ENCODE measurements around the gene SSH2.

DNA sequence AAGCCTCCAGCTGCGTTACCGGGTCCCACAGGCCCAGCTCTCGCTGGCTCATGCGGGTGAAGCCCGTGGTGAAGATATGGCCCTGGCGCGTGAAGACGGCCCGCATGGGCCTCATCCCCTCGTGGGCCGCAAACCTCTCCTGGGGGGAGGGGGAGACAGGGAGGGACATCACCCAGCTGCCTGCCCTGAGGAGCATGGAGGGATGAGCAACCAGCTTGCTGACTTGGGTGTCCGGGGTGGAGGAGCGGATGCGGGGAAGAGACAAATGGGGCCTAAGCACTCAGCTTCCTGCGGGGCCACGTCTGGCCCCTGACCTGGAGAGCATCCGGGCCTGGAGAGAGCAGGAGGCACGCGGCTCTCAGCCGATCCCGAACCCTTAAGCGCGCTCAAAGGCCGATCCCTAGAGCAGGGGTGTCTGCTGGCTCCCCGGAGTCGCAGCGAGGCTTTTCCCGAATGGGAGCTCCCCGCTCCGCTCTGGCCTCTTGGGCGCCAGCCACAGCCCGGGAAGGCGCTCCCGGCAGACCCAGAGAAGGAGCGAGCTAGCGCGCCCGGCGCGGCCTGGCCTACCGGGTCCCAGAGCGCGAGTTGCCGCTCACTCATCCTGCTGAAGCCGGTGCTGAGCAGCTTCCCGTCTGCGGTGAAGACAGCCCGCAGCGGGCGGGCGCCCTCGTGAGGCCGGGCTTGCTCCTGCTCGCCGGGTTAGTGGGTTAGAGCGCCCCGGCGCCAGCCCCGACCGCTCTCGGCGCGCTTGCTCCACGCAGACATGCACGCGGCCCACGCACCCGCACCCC lies 312.4 kb downstream of the SSH2 start:
- TF ChIP-seq, protein P1, sequence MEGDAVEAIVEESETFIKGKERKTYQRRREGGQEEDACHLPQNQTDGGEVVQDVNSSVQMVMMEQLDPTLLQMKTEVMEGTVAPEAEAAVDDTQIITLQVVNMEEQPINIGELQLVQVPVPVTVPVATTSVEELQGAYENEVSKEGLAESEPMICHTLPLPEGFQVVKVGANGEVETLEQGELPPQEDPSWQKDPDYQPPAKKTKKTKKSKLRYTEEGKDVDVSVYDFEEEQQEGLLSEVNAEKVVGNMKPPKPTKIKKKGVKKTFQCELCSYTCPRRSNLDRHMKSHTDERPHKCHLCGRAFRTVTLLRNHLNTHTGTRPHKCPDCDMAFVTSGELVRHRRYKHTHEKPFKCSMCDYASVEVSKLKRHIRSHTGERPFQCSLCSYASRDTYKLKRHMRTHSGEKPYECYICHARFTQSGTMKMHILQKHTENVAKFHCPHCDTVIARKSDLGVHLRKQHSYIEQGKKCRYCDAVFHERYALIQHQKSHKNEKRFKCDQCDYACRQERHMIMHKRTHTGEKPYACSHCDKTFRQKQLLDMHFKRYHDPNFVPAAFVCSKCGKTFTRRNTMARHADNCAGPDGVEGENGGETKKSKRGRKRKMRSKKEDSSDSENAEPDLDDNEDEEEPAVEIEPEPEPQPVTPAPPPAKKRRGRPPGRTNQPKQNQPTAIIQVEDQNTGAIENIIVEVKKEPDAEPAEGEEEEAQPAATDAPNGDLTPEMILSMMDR (IDR thresholded peaks at IDR 0.05 in 4 of 5, conservative IDR thresholded peaks at IDR 0.05 in 1 of 5) = peak in 3 of 5 experiments; percentile 44 to 59 (median 51)
- TF ChIP-seq POLR2A (IDR thresholded peaks at IDR 0.05) = no peak
